Muscle layer of duodenum (tissue), 2 donors: ENCODE data around the gene TJP2.

ENCODE experiments used
- H3K27ac ChIP-seq: one replicate; pipeline ENCODE4 v1.7.0; 2013; ENCODE audit warnings: mild to moderate bottlenecking, low read length
- H3K27me3 ChIP-seq: one replicate; pipeline ENCODE4 v1.7.0; 2013; ENCODE audit warnings: low read depth, mild to moderate bottlenecking, control low read depth, low read length
- H3K36me3 ChIP-seq, 2 donors: one replicate each; pipeline ENCODE4 v1.7.0; 2013; ENCODE audit warnings: low read length in 2 of 2, control low read depth in 1 of 2, mild to moderate bottlenecking in 1 of 2; ENCODE audit not compliant: insufficient read depth in 2 of 2, control insufficient read depth in 1 of 2
- H3K4me1 ChIP-seq, 2 donors: one replicate each; pipeline ENCODE4 v1.7.0; 2013; ENCODE audit warnings: low read length in 2 of 2, mild to moderate bottlenecking in 2 of 2, control low read depth in 1 of 2, moderate library complexity in 1 of 2; ENCODE audit not compliant: insufficient read depth in 2 of 2, control insufficient read depth in 1 of 2
- H3K4me3 ChIP-seq, 2 donors: one replicate each; pipeline ENCODE4 v1.7.0; 2013; ENCODE audit warnings: low read length in 2 of 2, low read depth in 1 of 2, mild to moderate bottlenecking in 1 of 2
- H3K9me3 ChIP-seq, 2 donors: one replicate each; pipeline ENCODE4 v1.7.0; 2013; ENCODE audit warnings: low read length in 2 of 2, control low read depth in 1 of 2, mild to moderate bottlenecking in 1 of 2; ENCODE audit not compliant: control insufficient read depth in 1 of 2
- donor health status: healthy.

The TJP2 gene

GRCh38 chr9:69319324-69320025, 145.4 kb downstream of the TJP2 start:
- peaks cover 0 to 2% of the 10 kb centered on the region in 2 donors for H3K4me1 ChIP-seq
- H3K27me3 ChIP-seq = no peaks in the 10 kb centered on the region
- no peak overlapping the region for H3K27ac ChIP-seq
- no peaks in the 10 kb centered on the region for H3K9me3 ChIP-seq
- H3K4me3 ChIP-seq = no peak overlapping the region
- no peaks in the 10 kb centered on the region for H3K36me3 ChIP-seq

DNA sequence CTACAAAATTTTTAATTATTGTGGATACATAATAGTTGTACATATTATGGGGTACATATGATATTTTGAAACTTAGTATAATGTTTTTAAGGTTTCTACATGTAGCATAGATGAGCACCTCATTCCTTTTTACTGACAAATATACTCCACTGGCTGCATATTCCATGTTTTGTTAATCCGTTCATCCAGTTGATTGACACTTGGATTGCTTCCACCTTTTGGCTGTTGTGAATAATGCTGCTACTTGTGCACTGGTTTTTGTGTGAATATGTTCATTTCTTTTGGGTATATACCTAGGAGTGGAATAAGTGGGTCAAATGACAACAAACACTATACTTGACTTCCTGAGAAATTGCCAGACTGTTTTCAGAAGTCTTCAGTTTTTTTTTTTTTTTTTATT, 148.2 kb downstream of the TJP2 start:
- H3K36me3 ChIP-seq = no peaks in the 10 kb centered on the region
- no peaks in the 10 kb centered on the region for H3K9me3 ChIP-seq
- H3K4me1 ChIP-seq = peaks cover 4 to 5% of the 10 kb centered on the region in 2 donors
- no peak overlapping the region for H3K27ac ChIP-seq
- H3K27me3 ChIP-seq = no peaks in the 10 kb centered on the region
- no peak overlapping the region for H3K4me3 ChIP-seq

- H3K9me3 ChIP-seq = no peaks in the 10 kb centered on the region
- H3K27ac ChIP-seq = no peak overlapping the region
- H3K27me3 ChIP-seq = no peaks in the 10 kb centered on the region
- no peaks in the 10 kb centered on the region for H3K36me3 ChIP-seq
- H3K4me3 ChIP-seq = peak overlapping the region in 1 of 2 donors; percentile 62
- H3K4me1 ChIP-seq = peaks cover 4 to 5% of the 10 kb centered on the region in 2 donors
Observed at GRCh38 chr9:69323861-69324260, 149.8 kb downstream of the TJP2 start.
